Measurements from ENCODE around the gene RASSF8.

- TF ChIP-seq KAT2B (IDR thresholded peaks at IDR 0.05; ENCODE audit: low read depth, low read length) (no peak), NR2C2 (CRISPR knock-in tag; IDR thresholded peaks at IDR 0.05) (no peak), NR2C2 (tag; IDR thresholded peaks at IDR 0.05) (no peak), ATF4 (CRISPR knock-in tag; IDR thresholded peaks at IDR 0.05) (no peak), CTCF (IDR thresholded peaks at IDR 0.05 in 2 of 3, conservative IDR thresholded peaks at IDR 0.05 in 1 of 3; ENCODE audit: insufficient read depth in 2 of 3, low read depth in 1 of 3, low read length in 3 of 3) (no peak), USF1 (CRISPR knock-in tag; IDR thresholded peaks at IDR 0.05) (no peak)
Observed at GRCh38 chr12:25996677-25997076, 38.2 kb downstream of the RASSF8 start.
